Naive thymus-derived CD8-positive, alpha-beta T cell (primary cell): ENCODE data around the gene SLC25A30. TPM values are rescaled to one million over a fixed set of nuclear protein-coding genes. Genes with fewer than 3 reads are reported as not detected.
"Not testable (repeated sequence)": the region's sequence is repeated elsewhere in the genome, so short reads cannot be mapped to it uniquely, and the experiment has no call there.

ENCODE experiments used
- ATAC-seq, 2 donors: fragments of 150-1000 bp; cut with Tn5 transposase in 1 of 2; sonication (Bioruptor Pico), chemical (Tn5 transposase) in 1 of 2; 1 replicate in 1 of 2; 2 replicates in 1 of 2; pipeline ENCODE4 v1.10.0; 2021; ENCODE audit warnings: mild to moderate bottlenecking in 2 of 2, moderate library complexity in 2 of 2
- POLR2A ChIA-PET: fragments of 350-600 bp; sonication (Branson Sonifier 250); formaldehyde crosslinking; loops from one replicate; lab custom pipeline; 2021; ENCODE audit warnings: antibody characterized with exemption; lab: Charles Lee
- DNase-seq, 10 donors: peaks; one replicate each; pipeline versions ENCODE4 v3.0.0 to v3.0.0-alpha.2; 2020 to 2022
- H3K27ac Mint-ChIP-seq, 10 donors: one replicate each; pipeline ENCODE4 v1.8.0; 2020 to 2022; ENCODE audit warnings: mild to moderate bottlenecking in 10 of 10, mixed read lengths in 10 of 10, moderate library complexity in 4 of 10, inconsistent platforms in 1 of 10
- H3K27me3 Mint-ChIP-seq, 5 donors: one replicate each; pipeline ENCODE4 v1.8.0; 2021 to 2022; ENCODE audit warnings: mixed read lengths in 5 of 5
- H3K36me3 Mint-ChIP-seq, 3 donors: one replicate each; pipeline ENCODE4 v1.8.0; 2020 to 2022; ENCODE audit warnings: mixed read lengths in 3 of 3, mild to moderate bottlenecking in 2 of 3, inconsistent platforms in 1 of 3
- H3K4me1 Mint-ChIP-seq, 4 donors: one replicate each; pipeline ENCODE4 v1.8.0; 2021 to 2022; ENCODE audit warnings: mixed read lengths in 4 of 4
- H3K4me3 Mint-ChIP-seq, 10 donors: one replicate each; pipeline ENCODE4 v1.8.0; 2020 to 2022; ENCODE audit warnings: mild to moderate bottlenecking in 10 of 10, mixed read lengths in 10 of 10, moderate library complexity in 6 of 10, inconsistent platforms in 1 of 10
- H3K9me3 Mint-ChIP-seq, 9 donors: one replicate each; pipeline ENCODE4 v1.8.0; 2020 to 2022; ENCODE audit warnings: mixed read lengths in 9 of 9, mild to moderate bottlenecking in 3 of 9, inconsistent platforms in 1 of 9, moderate library complexity in 1 of 9
- polyA plus RNA-seq, 3 donors: library from polyadenylated mRNA; unstranded; fragments of 300-500 nt; fragmentation: Illumina TruSeq; gene quantifications; one replicate each; pipeline ENCODE4 v1.2.3, GENCODE V29; 2021
- total RNA-seq, 8 experiments: library from RNA in 2 of 8; stranded (reverse) in 2 of 8; gene quantifications; one replicate each; pipeline ENCODE4 v1.2.3 and lab custom pipeline; 2021 to 2026

The SLC25A30 gene
- total and polyA plus RNA-seq, 5 experiments from 2014 or later, result 1.2 to 25.8 (median 1.9) TPM

DNA sequence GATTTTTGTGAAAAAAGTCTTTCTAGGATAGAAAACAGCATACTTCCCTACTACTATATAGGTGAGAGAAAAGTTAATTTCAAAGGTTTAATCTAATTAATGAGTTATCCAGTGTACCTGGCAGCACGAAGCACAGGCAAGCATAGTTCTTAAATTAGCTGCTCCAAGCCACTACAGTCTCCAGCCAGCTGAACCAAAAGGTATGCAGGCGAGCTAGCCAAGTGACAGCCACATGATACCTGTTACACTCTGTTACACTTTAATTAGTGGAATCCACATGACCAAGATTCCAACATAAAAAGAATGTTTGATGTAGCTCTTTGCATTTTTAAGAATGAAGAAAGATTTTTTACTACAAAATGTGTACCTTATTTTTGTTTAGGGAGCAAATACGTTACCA is 15.5 kb downstream of the SLC25A30 start:
- Mint-ChIP-seq H3K9me3 (peaks cover 0 to 1% (median 0%) of the 10 kb centered on the region in 9 donors), H3K27ac (peak overlapping the region in 2 of 10 donors; percentile 30 to 63), H3K4me1 (peaks cover 3 to 29% (median 24%) of the 10 kb centered on the region in 4 donors), H3K27me3 (no peaks in the 10 kb centered on the region), H3K4me3 (no peak overlapping the region), H3K36me3 (peaks cover 6 to 92% (median 45%) of the 10 kb centered on the region in 3 donors)
- POLR2A ChIA-PET, result no interaction called here
- no peak for DNase-seq
- no peak for ATAC-seq

DNA sequence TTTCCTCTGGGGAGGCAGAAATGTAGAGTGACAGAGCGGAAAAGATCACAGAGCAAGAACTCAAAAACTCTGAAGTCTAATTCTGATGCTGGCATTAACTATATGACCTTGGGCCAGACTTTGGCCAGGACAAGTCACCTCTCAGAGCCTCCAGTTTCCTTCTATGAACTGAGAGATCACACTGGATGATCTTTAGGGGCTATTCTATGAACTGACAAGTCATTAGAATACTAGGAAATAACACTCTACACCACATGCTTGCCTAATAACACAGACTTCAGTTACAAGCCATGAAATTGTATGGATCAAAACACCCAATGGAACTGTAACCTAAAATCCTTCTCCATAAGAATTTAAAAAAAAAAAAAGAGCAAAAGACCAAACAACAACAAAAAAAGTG is 16.9 kb downstream of the SLC25A30 start:
- Mint-ChIP-seq H3K36me3 (peaks cover 4 to 87% (median 37%) of the 10 kb centered on the region in 3 donors), H3K4me1 (peaks cover 4 to 38% (median 33%) of the 10 kb centered on the region in 4 donors), H3K27ac (peak overlapping the region in 7 of 10 donors; percentile 10 to 81 (median 56)), H3K4me3 (no peak overlapping the region), H3K9me3 (peaks cover 0 to 1% (median 0%) of the 10 kb centered on the region in 9 donors), H3K27me3 (no peaks in the 10 kb centered on the region)
- no peak for DNase-seq
- POLR2A ChIA-PET, result no interaction called here
- ATAC-seq, result no peak

DNA sequence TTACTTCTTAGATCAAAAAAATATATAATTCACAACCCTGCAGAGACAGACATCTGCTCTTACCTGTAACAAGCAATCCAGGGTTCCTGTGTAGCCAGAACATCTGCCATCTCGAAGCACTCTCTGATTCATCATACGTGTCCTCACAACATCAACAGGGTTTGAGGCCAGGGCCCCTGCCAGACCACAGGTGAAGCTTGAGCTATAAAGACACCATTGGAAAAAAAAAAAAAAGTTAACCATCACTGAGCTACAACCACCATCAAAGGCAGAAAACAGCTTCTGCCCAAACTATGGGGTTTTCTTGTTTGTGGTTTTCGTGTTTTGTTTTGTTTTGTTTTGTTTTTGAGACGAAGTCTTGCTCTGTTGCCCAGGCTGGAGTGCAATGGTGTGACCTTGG is 19.3 kb downstream of the SLC25A30 start:
- DNase-seq (peak in 6 of 10 donors; percentile 18 to 43 (median 30)), ATAC-seq (peak; percentile 52 to 65)
- Mint-ChIP-seq H3K4me1 (peaks cover 17 to 62% (median 56%) of the 10 kb centered on the region in 4 donors), H3K4me3 (peak overlapping the region in 3 of 10 donors; percentile 19 to 35 (median 31)), H3K27ac (peak overlapping the region; percentile 49 to 95 (median 86)), H3K9me3 (peaks cover 0 to 1% (median 0%) of the 10 kb centered on the region in 9 donors), H3K27me3 (no peaks in the 10 kb centered on the region), H3K36me3 (peaks cover 4 to 79% (median 23%) of the 10 kb centered on the region in 3 donors)
- POLR2A ChIA-PET, result interaction anchor here (0.9 to 1.2 kb wide), 3 partner anchors 11 to 60 kb away, joined by 3 to 4 read pairs (median 3); partner anchors contain the start of gene SLC25A30

DNA sequence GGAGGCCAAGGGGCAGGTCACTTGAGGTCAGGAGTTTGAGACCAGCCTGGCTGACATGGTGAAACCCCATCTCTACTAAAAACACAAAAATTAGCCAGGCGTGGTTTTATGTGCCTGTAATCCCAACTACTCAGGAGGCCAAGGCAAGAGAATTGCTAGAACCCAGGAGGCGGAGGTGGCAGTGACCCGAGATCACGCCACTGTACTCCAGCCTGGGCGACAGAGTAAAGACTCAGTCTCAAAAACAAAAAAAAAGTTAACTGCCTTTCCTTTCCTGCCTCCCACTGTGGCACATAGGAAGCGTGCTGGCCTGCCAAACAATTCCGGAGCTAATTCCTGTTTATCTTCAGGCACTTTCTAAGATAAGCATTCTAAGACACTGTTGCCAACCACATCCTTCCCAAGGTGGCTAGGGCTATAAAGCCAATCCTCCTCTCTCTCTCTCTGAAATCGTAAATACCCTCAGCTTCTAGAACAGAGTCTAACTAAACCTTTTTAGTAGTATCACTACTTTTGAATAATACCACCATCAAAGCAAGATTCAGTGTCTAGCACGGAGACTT is 21.6 kb downstream of the SLC25A30 start:
- Mint-ChIP-seq H3K4me1 (peaks cover 19 to 63% (median 56%) of the 10 kb centered on the region in 4 donors), H3K4me3 (peak overlapping the region; percentile 28 to 75 (median 66)), H3K27me3 (no peaks in the 10 kb centered on the region), H3K27ac (peak overlapping the region; percentile 86 to 97 (median 91)), H3K36me3 (peaks cover 0 to 68% (median 11%) of the 10 kb centered on the region in 3 donors), H3K9me3 (peaks cover 0 to 1% (median 0%) of the 10 kb centered on the region in 9 donors)
- DNase-seq (peak in 6 of 10 donors; percentile 5 to 54 (median 20)), ATAC-seq (peak; percentile 45 to 74)
- POLR2A ChIA-PET, result interaction anchor here (0.9 to 3.5 kb wide), 6 partner anchors 13 to 745 kb away, joined by 3 to 26 read pairs (median 4); partner anchors contain the start of genes SLC25A30 and TPT1

DNA sequence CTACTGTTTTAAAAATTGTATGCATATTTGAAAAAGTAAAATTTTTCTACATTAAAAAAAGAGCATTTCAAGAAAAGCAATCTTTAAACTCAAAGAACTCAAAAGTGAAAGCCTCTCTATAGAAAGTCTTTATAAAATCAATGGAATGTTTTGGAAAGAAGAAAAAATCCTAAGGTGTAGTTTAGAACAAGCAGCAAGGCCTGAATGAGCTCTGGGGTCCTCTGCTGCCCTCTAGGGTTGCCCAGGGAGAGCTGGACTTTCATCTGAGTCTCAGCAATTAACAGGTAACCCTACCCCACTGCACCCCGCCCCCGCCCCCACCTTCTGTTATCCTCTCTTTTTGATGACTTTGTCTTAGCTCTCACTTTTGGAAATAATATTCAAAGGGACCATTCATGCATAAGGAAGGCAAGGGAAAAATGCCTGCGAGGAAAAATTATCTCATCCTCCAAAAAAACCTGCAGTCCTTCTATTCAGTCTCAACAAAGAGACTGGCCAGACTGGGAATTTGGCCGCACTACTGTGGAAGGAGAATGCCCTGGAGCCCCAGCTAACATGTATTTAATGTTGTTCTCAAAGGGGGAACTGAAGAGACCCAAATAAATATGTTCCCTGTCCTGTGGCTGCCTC is 24.1 kb downstream of the SLC25A30 start:
- peaks cover 19 to 50% (median 47%) of the 10 kb centered on the region in 4 donors for H3K4me1 Mint-ChIP-seq
- H3K36me3 Mint-ChIP-seq, result peaks cover 0 to 56% (median 18%) of the 10 kb centered on the region in 3 donors
- H3K27ac Mint-ChIP-seq, result peak overlapping the region in 8 of 10 donors; percentile 2 to 95 (median 46)
- POLR2A ChIA-PET, result interaction anchor here (1.1 to 3.5 kb wide), 4 partner anchors 23 to 53 kb away, joined by 3 to 26 read pairs (median 12); partner anchors contain the start of genes SLC25A30 and TPT1
- peak overlapping the region in 1 of 10 donors; percentile 30 for H3K4me3 Mint-ChIP-seq
- DNase-seq (peak in 6 of 10 donors; percentile 10 to 31 (median 22)), ATAC-seq (no peak)
- H3K27me3 Mint-ChIP-seq, result no peaks in the 10 kb centered on the region
- peaks cover 0 to 1% (median 0%) of the 10 kb centered on the region in 9 donors for H3K9me3 Mint-ChIP-seq

DNA sequence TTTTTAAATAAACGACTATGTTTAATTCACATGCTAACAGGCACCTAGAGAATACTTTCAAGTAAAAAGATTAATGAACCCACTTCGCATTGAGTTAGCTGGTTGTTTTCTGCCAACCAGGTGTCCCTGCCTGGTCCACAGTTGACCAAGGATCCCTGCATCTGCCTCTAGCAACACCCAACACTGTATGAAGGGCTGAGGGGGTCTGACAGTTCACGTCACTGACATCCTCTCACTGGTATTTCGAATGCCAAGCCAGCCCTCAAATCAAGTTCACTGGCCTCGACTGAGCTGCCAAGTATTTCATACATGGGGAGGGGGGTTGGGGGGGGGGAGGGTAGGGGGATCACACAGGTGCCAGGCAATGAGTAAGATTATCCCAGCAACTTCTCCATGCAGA is 25.4 kb downstream of the SLC25A30 start:
- Mint-ChIP-seq H3K27ac (peak overlapping the region in 3 of 10 donors; percentile 10 to 29 (median 15)), H3K4me3 (no peak overlapping the region), H3K9me3 (no peaks in the 10 kb centered on the region), H3K27me3 (no peaks in the 10 kb centered on the region), H3K4me1 (peaks cover 19 to 38% (median 35%) of the 10 kb centered on the region in 4 donors), H3K36me3 (peaks cover 0 to 43% (median 13%) of the 10 kb centered on the region in 3 donors)
- no peak for ATAC-seq
- POLR2A ChIA-PET, result interaction anchor here (1.1 kb wide), 1 partner anchor 22 kb away, joined by 3 read pairs; no protein-coding TSS in a partner anchor
- no peak for DNase-seq

DNA sequence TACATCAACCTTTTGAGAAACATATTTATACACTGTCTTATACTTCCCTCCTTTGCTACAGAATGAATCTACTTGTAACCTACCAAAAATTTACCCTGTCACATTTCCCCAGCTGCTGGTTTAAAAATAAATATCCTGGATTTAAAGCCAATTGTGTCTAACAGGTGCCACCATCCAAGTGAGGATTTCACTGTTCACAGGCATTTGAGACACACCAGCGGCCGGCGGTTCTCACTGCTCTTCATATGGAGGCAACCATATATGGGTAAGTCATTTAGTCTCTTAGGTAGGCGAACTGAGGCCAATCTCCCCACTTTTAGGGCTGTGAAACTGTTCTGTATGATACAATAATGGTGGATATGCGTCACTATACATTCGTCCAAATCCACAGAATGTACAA is 26.2 kb downstream of the SLC25A30 start:
- H3K27me3 Mint-ChIP-seq, result no peaks in the 10 kb centered on the region
- peaks cover 23 to 37% (median 35%) of the 10 kb centered on the region in 4 donors for H3K4me1 Mint-ChIP-seq
- no peak for DNase-seq
- H3K9me3 Mint-ChIP-seq, result no peaks in the 10 kb centered on the region
- H3K27ac Mint-ChIP-seq, result no peak overlapping the region
- H3K4me3 Mint-ChIP-seq, result peak overlapping the region in 1 of 10 donors; percentile 14
- no peak for ATAC-seq
- peaks cover 0 to 38% (median 15%) of the 10 kb centered on the region in 3 donors for H3K36me3 Mint-ChIP-seq
- POLR2A ChIA-PET, result no interaction called here

DNA sequence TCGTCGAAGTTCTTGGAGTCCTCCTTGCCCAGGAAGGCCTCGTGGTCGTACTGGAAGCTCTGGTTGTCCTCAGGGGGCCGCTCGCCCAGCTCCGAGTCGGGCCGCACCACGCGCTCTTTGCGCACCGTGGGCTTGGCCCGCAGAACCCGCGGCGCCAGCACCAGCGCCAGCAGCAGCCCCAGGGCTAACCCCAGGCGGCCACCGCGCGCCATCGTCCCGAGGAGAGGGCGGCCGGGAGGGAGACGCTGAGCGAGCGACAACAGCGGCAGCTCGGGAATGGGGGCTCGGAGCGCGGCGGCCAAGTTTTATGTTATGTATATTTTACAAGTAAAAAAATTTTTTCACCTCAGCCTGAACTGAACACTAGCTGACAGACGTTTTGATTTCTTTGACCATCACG is 27.0 kb downstream of the SLC25A30 start:
- H3K27me3 Mint-ChIP-seq, H3K9me3 Mint-ChIP-seq, H3K4me3 Mint-ChIP-seq, POLR2A ChIA-PET, DNase-seq: not testable (repeated sequence)
- Mint-ChIP-seq H3K4me1 (peaks cover 19 to 32% (median 30%) of the 10 kb centered on the region in 4 donors), H3K27ac (peak overlapping the region in 1 of 10 donors; percentile 27), H3K36me3 (peaks cover 0 to 35% (median 16%) of the 10 kb centered on the region in 3 donors)
- peak; percentile 39 to 40 for ATAC-seq

DNA sequence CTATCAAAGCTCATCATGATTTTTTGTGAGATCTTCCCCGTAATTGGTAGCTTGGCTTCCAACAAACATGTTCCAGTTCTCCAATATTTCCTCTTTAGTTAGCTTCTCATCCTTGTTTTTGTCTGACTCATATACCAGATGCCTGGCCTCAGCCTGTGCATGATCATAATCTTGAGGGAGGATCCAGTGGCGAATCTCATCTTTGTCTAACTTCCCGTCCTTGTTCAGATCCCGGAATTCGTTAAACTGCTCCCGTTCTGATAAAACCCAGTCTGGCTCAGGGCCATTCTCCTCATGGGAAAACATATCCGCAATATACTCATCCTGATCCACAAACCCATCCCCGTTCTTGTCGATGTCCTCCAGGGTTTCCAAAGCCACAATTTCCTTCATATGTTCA is 27.8 kb downstream of the SLC25A30 start:
- peaks cover 0 to 28% (median 16%) of the 10 kb centered on the region in 3 donors for H3K36me3 Mint-ChIP-seq
- H3K9me3 Mint-ChIP-seq, POLR2A ChIA-PET, H3K4me3 Mint-ChIP-seq, H3K27ac Mint-ChIP-seq, H3K27me3 Mint-ChIP-seq, DNase-seq, ATAC-seq: not testable (repeated sequence)
- H3K4me1 Mint-ChIP-seq, result peaks cover 13 to 27% (median 23%) of the 10 kb centered on the region in 4 donors

DNA sequence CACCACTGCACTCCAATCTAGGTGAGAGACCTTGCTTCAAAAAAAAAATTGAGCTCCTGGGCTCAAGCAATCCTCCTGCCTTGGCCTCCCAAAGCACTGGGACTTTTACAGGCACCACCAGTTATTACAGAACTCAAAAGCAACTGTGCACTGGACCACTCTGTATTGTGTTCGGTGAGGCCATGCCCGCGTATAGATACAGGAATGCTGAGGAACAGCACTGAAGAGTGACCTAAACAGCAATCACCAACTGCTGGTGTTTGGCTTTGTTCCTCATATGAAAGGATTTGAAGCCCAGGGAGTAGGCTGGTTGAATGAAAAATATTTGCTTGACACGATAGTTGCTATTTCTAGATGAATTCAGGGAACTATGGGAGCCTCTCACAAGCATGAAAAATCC is 29.5 kb downstream of the SLC25A30 start:
- no peaks in the 10 kb centered on the region for H3K9me3 Mint-ChIP-seq
- peaks cover 7 to 12% (median 8%) of the 10 kb centered on the region in 4 donors for H3K4me1 Mint-ChIP-seq
- no peaks in the 10 kb centered on the region for H3K27me3 Mint-ChIP-seq
- H3K27ac Mint-ChIP-seq, result no peak overlapping the region
- POLR2A ChIA-PET, result interaction anchor here (0.6 to 1.6 kb wide), 2 partner anchors 10 to 18 kb away, joined by 3 to 4 read pairs; no protein-coding TSS in a partner anchor
- ATAC-seq, result no peak
- peaks cover 13 to 35% (median 31%) of the 10 kb centered on the region in 3 donors for H3K36me3 Mint-ChIP-seq
- H3K4me3 Mint-ChIP-seq, result no peak overlapping the region
- DNase-seq, result no peak

DNA sequence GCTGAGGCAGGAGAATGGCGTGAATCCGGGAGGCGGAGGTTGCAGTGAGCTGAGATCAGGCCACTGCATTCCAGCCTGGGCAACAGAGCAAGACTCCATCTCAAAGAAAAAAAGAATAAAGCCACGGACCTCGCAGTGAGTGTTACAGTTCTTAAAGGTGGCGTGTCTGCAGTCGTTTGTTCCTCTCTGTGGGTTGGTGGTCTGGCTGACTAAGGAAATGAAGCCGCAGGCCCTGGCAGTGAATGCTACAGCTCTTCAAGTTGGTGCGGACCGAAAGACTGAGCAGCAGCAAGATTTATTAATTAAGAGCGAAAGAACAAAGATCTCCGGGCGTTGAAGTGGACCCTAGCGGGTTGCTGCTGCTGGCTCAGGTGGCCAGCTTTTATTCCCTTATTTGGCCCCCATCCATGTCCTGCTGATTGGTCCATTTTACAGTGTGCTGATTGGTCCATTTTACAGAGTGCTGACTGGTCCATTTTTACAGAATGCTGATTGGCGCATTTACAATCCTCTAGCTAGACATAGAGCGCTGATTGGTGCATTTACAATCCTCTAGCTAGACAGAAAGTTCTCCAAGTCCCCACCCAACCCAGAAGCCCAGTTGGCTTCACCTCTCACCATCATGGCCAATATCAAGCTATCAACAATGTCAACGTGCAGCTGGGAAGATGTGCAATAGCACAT is 31.1 kb downstream of the SLC25A30 start:
- H3K9me3 Mint-ChIP-seq, H3K27me3 Mint-ChIP-seq, DNase-seq: not testable (repeated sequence)
- POLR2A ChIA-PET, result interaction anchor here (0.6 to 1.6 kb wide), 3 partner anchors 11 to 73 kb away, joined by 3 to 4 read pairs (median 3); no protein-coding TSS in a partner anchor
- peaks cover 7 to 12% (median 8%) of the 10 kb centered on the region in 4 donors for H3K4me1 Mint-ChIP-seq
- ATAC-seq, result peak; percentile 45 to 59
- H3K27ac Mint-ChIP-seq, result peak overlapping the region in 3 of 10 donors; percentile 29 to 61 (median 56)
- peak overlapping the region in 5 of 10 donors; percentile 23 to 49 (median 35) for H3K4me3 Mint-ChIP-seq
- H3K36me3 Mint-ChIP-seq, result peaks cover 13 to 30% (median 29%) of the 10 kb centered on the region in 3 donors
